IPS DF 6.9 (cell line): ENCODE measurements around the gene FCRLB.
"Not testable (repeated sequence)": the region's sequence is repeated elsewhere in the genome, so short reads cannot be mapped to it uniquely, and the experiment has no call there.

Experiments
- DNase-seq: peaks from one replicate; pipeline ENCODE4 v3.0.0-alpha.2; 2013; ENCODE audit warnings: low read depth, low spot score
- H3K27ac ChIP-seq: one replicate; pipeline ENCODE4 v1.5.1; 2013; ENCODE audit warnings: low read length, control low read depth
- H3K27me3 ChIP-seq: 2 replicates; pipeline ENCODE4 v1.6.1; 2013; ENCODE audit warnings: mild to moderate bottlenecking, low read length; ENCODE audit not compliant: control insufficient read depth, insufficient read depth
- H3K36me3 ChIP-seq: 2 replicates; pipeline ENCODE4 v1.6.1; 2013; ENCODE audit warnings: low read length; ENCODE audit not compliant: control insufficient read depth, insufficient read depth
- H3K4me1 ChIP-seq: 2 replicates; pipeline ENCODE4 v1.6.1; 2013; ENCODE audit warnings: low read length; ENCODE audit not compliant: control insufficient read depth, insufficient read depth
- H3K4me3 ChIP-seq: 2 replicates; pipeline ENCODE4 v1.5.1; 2013; ENCODE audit warnings: mild to moderate bottlenecking, low read length
- H3K9me3 ChIP-seq: 2 replicates; pipeline ENCODE4 v1.6.1; 2013; ENCODE audit warnings: low read length, inconsistent platforms; ENCODE audit not compliant: control insufficient read depth, insufficient read depth
- WGBS: extraction: QIAGEN DNeasy Blood & Tissue Kit; methylation state at CpG from one replicate; pipeline ENCODE4 v1.1.7; 2013; ENCODE audit warnings: mixed read lengths, missing lambda C conversion rate; ENCODE audit not compliant: insufficient read length, insufficient coverage; 5-methylcytosine and 5-hydroxymethylcytosine counted together

The FCRLB gene, protein sequence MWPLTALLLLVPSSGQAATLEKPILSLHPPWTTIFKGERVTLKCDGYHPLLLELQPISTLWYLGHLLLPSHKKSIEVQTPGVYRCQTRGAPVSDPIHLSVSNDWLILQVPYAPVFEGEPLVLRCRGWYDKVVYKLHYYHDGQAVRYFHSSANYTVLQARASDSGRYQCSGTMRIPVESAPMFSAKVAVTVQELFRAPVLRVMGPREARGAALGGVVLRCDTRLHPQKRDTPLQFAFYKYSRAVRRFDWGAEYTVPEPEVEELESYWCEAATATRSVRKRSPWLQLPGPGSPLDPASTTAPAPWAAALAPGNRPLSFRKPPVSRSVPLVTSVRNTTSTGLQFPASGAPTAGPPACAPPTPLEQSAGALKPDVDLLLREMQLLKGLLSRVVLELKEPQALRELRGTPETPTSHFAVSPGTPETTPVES

DNA sequence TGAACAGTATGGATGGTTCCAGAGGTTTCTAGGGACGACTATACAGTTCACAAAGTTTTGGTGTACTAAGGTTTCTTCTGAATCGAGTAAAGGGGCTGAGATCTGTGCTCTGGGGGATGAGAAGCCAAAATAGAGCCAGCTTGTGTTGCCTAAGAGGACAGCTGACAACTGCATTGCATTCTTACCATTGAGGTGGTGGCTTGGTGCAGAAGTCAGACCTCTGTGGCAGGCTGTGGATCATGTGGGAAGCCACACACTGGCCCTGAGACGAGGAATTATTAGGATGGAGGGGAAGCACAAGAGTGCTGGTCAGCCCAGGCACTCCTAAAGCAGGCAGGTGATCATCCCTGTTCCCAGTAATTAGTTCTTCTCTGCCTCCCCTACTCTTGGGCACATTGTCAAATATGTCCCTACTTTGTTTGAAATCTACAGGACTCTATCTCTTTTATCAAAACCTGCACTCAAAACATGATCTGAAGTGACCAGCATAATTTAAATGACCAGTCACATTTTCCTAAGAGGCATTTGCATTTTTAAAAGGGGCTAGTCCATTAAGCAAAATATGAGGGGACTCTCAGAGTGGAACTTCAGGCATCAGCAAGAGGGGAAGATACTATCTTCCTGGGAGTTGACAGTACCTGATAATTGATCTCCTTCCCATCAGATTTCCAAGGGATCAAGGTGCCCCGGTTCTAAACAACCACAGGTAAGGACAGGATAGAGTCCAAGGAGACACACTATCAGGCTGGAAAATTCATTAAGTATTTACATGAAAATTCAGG is at the start of gene FCRLB:
Gene FCRLB, plus strand, starts transcription at position 589 of the 782 bp plus-strand sequence. CDS start 1,129 bp downstream, outside the sequence.
- Histone ChIP-seq H3K36me3 (no peaks in the 10 kb centered on the region), H3K27ac (no peak within 1 kb of the TSS), H3K4me1 (no peaks in the 10 kb centered on the region), H3K27me3 (peaks cover 14% of the 10 kb centered on the region; the same call in 1 of the 2 replicates), H3K4me3 (no peak within 1 kb of the TSS), H3K9me3 (no peaks in the 10 kb centered on the region)
- DNase-seq = no peak
- WGBS = no CpG with 5 or more reads among the region's 4 CpGs

DNA sequence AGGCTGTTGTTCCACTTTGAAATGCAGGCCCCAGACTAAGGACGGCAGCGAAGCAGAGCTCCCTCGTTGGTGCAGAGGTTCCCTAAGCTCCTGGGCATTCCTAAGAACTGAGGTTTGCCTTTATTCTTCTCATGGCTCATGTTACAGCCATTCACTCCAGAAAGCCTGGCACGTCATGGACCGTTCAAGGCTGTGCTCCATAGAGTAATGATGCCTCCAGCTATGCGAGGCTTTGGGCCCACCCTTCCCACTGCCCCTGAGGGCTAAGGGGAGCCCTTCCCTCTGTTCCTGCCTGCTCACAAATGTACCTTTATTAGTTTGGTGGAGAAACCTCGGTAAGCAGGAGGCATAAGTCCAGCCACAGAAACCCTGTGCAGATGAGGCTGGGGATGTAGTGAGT is 47.9 kb upstream of the FCRLB start:
- not testable (repeated sequence) for H3K27me3 ChIP-seq, DNase-seq, H3K4me1 ChIP-seq

DNA sequence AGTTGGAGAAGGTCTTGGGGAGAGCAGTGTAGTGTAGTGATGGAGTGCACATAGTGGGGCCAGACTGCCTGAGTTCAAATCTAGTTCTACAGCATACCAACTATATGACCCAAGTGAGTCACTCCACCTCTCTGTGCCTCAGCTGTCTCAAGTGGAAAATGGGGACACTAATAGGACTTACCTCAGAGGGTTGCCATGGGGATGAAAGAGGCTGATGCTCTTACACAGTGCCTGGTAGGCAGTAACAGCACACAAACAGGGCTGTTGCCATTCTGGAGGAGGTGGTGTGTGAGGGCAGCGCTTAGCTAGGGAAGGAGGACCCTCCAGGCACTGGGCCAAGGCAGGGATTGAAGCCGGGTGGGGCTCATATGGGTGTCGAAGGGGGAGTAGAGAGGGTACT is 46.9 kb upstream of the FCRLB start:
- DNase-seq, H3K27me3 ChIP-seq, H3K4me3 ChIP-seq, H3K4me1 ChIP-seq, H3K36me3 ChIP-seq, H3K9me3 ChIP-seq, H3K27ac ChIP-seq: not testable (repeated sequence)
- WGBS = no CpG with 5 or more reads among the region's 3 CpGs

More for the DNA sequence above, 47.9 kb upstream of the FCRLB start:
- H3K27ac ChIP-seq, H3K4me3 ChIP-seq, H3K9me3 ChIP-seq, H3K36me3 ChIP-seq: not testable (repeated sequence)
- whole genome bisulfite sequencing = no CpG with 5 or more reads among the region's 7 CpGs

DNA sequence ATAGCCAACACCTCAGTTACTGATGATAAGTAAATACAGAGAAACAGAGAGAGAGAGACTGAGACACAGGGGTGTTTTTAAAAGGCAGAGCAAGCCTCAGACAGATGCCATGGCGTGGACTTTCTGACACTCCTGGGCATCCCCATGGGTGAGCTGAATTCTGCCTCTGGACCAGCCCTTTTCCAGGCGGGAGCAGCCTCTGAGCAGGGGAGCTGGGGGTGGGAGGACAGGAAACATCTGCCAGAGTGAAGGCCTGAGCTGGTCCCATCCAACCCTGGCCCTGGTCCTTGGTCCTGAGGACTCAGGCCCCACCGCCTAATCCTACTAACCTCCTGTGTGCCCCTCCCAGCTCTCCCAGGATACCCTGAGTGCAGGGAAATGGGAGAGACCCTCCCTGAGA is 46.4 kb upstream of the FCRLB start:
- whole genome bisulfite sequencing = no CpG with 5 or more reads among the region's 3 CpGs
- not testable (repeated sequence) for H3K36me3 ChIP-seq, DNase-seq

DNA sequence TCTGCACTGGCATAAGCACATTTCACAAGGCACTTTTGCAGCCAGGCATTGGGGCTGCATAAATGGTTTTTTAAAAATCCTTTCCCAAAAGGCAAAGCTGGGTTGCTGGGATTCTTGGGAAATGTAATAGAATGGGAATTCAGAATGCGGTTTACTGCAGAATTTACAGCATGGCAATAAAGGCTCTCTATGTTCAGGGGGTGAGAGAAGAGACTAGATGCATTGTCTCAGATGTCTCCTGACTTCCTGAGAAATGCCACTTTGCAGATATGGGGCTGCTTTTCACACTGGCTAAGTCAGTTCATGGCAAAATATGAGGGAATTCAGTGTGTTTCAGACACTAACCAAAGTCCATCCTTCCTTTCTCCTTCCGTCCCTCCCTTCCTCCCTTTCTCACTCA is 44.9 kb upstream of the FCRLB start:
- no peaks in the 10 kb centered on the region for H3K4me1 ChIP-seq
- no peak for DNase-seq
- H3K27me3 ChIP-seq = no peaks in the 10 kb centered on the region
- no peak overlapping the region for H3K27ac ChIP-seq
- no peaks in the 10 kb centered on the region for H3K9me3 ChIP-seq
- 100% methylated on average over 1 of the region's 2 CpGs for WGBS
- H3K36me3 ChIP-seq = no peaks in the 10 kb centered on the region
- no peak overlapping the region for H3K4me3 ChIP-seq

More for the DNA sequence above, 46.4 kb upstream of the FCRLB start:
- H3K27me3 ChIP-seq, H3K27ac ChIP-seq, H3K4me3 ChIP-seq, H3K9me3 ChIP-seq, H3K4me1 ChIP-seq: not testable (repeated sequence)

DNA sequence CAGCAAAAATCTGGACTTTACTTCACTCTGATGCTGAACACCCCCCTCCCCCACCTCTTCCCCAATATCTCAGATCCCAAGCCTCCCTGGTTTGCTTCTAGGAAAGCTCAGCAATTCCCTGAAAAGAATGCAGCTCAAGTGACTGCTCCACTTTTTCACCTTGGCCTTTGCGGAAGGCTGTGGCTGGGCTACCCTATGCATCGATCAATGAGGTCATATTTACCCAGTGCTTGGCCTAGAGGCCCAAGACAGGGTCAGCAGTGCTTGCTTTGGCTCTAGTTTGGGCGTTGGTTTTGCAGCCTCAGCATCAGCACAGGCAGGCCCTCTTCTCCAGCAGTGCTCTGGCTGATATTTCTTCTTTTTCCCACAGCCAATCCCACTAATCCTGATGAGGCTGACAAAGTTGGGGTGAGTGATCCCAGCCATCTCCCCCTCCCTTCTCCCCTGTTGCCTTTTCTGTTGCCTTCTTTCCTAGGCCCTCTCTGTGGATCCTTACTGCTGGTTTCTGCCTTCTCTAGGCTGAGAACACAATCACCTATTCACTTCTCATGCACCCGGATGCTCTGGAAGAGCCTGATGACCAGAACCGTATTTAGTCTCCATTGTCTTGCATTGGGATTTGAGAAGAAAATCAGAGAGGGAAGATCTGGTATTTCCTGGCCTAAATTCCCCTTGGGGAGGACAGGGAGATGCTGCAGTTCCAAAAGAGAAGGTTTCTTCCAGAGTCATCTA is 44.2 kb upstream of the FCRLB start:
- no peaks in the 10 kb centered on the region for H3K27me3 ChIP-seq

DNA sequence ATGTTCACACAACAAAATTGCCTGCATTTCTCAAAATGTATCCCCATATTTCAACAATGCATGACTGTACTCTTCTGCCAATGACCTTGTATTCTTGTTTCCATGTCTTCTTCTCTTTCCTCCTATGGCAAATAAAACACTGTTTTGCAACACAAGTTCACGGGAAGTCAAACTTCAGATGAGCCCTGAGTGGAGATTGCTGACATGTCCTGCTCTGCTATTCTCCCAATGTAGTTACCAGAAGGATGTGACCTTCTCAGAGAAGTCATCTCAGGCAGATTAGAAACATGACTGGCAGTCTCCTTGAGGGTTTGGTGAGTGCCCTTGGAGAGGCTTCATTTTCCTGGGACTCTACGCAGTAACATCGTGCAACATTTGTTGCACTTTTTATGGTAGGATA is 42.8 kb upstream of the FCRLB start:
- no peak overlapping the region for H3K27ac ChIP-seq
- no CpG with 5 or more reads among the region's 3 CpGs for WGBS
- DNase-seq = no peak
- H3K4me1 ChIP-seq = no peaks in the 10 kb centered on the region
- H3K4me3 ChIP-seq = no peak overlapping the region
- H3K36me3 ChIP-seq = no peaks in the 10 kb centered on the region
- no peaks in the 10 kb centered on the region for H3K9me3 ChIP-seq
- no peaks in the 10 kb centered on the region for H3K27me3 ChIP-seq

More for the DNA sequence above, 44.2 kb upstream of the FCRLB start:
- Histone ChIP-seq H3K4me3 (no peak overlapping the region), H3K4me1 (no peaks in the 10 kb centered on the region), H3K27ac (no peak overlapping the region), H3K36me3 (no peaks in the 10 kb centered on the region), H3K9me3 (no peaks in the 10 kb centered on the region)
- no CpG with 5 or more reads among the region's 5 CpGs for WGBS
- no peak for DNase-seq

DNA sequence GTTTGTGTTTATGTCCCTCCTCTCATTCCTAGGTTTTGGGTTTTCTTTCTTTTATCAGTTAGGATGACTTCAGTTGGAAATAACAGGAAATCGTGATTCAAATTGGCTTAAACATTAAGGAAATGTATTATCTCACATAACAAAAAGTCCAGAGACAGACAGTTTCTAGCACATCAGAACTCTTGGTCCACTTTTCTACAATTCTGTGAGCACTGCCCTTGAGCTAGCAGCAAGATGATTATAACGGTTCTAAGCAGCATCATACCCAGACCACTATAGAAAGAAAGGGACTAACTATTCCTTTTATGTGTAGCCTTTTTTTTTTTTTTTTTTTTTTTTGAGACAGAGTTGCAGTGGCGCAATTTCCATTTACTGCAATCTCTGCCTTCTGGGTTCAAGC is 39.5 kb upstream of the FCRLB start:
- Histone ChIP-seq H3K9me3 (no peaks in the 10 kb centered on the region), H3K27me3 (no peaks in the 10 kb centered on the region)
- no CpG with 5 or more reads among the region's 3 CpGs for WGBS

DNA sequence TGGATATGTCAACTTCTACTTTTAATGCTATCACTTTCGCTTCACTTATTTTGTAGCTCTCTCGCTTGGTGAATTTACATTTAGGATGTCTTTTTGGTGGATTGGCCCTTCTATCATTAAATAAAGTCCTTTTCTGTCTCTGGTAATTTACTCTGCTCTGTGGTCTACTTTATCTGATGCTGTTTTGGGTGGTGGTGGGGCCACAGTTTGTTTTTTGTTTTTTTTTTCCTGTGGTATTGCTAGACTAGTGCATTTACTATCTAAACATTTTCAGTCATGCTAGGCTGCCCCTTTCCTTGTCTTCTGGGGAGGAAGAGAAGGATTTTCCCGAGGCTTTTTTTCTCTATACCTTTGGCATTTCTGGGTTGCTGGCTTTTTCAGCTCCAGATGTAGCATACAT is 32.4 kb upstream of the FCRLB start:
- WGBS = no CpG with 5 or more reads among the region's 3 CpGs
- no peak overlapping the region for H3K27ac ChIP-seq
- DNase-seq = no peak
- H3K36me3 ChIP-seq = no peaks in the 10 kb centered on the region
- H3K9me3 ChIP-seq = no peaks in the 10 kb centered on the region
- no peak overlapping the region for H3K4me3 ChIP-seq
- no peaks in the 10 kb centered on the region for H3K27me3 ChIP-seq
- H3K4me1 ChIP-seq = no peaks in the 10 kb centered on the region

More for the DNA sequence above, 39.5 kb upstream of the FCRLB start:
- no peaks in the 10 kb centered on the region for H3K4me1 ChIP-seq
- no peak for DNase-seq
- no peak overlapping the region for H3K4me3 ChIP-seq
- no peak overlapping the region for H3K27ac ChIP-seq
- no peaks in the 10 kb centered on the region for H3K36me3 ChIP-seq

DNA sequence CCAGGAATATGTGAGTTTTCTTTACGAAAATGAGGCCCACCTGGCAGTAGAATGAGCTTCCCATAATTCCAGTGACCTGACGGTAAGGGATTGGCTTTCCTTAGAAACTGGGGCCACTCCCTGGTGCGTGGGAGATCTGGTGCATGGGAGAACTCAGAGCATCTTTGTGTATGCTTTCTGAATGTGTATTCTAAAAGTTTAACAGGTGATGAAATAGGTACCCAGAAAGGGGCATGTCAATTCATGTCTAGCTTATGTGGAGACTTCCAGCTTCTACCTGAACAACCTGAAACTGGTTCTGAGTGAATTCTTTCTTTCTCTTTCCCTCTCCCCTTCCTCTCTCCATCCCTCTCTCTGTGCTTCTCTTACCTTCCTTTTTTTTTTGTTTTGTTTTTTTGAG is 29.5 kb upstream of the FCRLB start:
- Histone ChIP-seq H3K4me3 (no peak overlapping the region), H3K9me3 (no peaks in the 10 kb centered on the region), H3K27ac (no peak overlapping the region), H3K36me3 (no peaks in the 10 kb centered on the region), H3K27me3 (no peaks in the 10 kb centered on the region), H3K4me1 (no peaks in the 10 kb centered on the region)
- no peak for DNase-seq
- WGBS = no CpG with 5 or more reads among the region's 3 CpGs
